NCI-H146 (cell line): ENCODE measurements around the gene IFIT5.
A peak's percentile ranks its signal among the peaks of the same experiment; 100 is the strongest.
"Not testable (repeated sequence)": the region's sequence is repeated elsewhere in the genome, so short reads cannot be mapped to it uniquely, and the experiment has no call there.

Source experiments
- DNase-seq: peaks from one replicate; lab custom pipeline; 2025; lab: John Stamatoyannopoulos, UW

IFIT5 gene

GRCh38 chr10:89428877-89429276 lies 14.5 kb downstream of the IFIT5 start:
- no peak for DNase-seq

DNA sequence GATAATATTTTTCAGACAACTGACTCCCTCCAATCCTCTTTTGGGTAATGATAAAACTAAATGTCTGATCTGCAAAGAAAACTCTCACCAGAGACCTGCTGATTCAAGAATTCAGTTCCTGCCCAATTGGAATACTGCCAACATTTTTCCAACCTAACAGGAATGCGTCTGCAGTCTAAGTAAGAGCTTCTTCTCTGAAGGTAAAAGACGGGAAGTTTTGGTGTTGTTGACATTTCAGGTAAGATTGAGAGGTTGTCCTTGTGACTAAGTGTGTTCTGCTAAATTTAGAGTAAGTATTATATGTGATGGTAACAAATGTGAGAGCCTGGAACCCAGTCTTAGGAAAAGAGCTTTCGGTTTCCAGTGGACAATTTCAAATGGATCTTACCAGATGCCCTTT lies 17.6 kb downstream of the IFIT5 start:
- no peak for DNase-seq

DNA sequence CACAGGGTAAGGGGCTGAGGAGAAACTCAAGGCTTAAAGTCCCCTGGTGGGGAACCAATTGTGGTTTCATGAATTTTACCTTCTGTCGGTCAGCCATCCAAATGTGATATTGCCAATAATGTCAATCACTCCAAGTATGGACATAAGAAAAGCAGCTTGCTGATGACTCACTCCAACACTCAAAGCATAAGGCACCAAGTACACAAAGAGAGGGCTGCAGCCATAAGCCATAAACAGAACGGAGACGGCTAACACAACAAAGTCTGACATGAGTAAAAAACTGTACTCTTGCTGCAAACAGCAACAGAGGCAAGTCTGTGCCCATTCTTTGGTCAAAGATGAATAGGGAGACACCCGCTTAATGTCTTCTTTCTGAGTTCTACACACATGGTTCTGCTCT lies 24.2 kb downstream of the IFIT5 start:
- DNase-seq: no peak

DNA sequence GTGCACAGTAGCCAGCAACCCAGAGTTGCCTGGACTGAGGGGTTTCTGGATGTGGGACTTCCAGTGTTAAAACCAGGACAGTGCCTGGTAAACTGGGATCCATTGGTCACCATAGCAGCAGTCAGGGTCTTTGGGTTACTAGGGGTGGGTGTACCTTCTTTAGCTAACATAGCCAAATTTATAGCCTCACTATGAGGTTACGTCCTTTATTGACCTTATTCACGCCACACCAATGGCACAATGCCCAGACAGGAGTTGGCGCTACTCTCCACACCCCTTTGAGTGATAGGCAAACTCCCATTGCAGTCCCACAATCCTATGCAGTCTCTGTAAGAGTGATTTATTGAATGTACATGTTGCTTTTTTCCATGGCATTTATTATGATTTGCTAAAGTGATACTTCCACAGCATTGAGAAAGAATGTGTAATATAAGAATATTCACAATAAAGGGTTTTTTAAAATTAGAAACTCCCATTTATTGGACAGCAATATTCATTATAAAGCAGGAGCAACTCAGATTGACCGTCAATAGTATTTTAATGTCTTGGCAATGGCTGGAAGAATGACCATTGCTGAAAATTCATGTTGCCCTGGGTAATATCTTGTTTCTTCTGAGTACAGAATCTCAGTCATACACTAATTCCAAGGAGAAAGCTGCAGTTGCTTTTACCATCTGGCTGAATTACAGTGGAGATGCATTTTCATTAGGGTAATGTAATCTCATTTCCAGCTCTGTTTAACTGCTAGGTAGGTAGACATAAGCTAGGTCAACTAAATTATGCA lies 26.1 kb downstream of the IFIT5 start:
- peak; percentile 19 for DNase-seq

GRCh38 chr10:89442289-89442688 lies 27.9 kb downstream of the IFIT5 start:
- no peak for DNase-seq

- not testable (repeated sequence) for DNase-seq
Measured at GRCh38 chr10:89444819-89445218, 30.5 kb downstream of the IFIT5 start.

DNA sequence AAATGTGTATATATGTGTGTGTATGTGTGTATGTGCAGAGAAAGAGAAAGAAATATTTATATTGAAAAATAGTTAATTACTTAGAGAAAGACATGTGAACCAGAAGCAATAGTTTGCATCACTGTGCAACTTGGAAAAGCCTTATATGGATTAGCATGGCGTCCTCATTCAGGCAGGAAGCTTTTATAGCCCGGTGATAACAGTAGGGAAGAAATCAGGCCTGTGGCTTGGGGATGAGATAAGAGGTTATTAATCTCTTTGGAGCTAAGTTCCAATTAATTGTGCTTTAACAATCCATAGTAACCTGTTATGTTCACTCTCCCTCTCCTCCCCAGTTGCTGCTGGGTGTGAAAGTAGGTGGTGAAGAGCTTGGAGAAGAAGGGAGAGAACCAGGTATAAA lies 36.5 kb downstream of the IFIT5 start:
- DNase-seq: no peak

DNA sequence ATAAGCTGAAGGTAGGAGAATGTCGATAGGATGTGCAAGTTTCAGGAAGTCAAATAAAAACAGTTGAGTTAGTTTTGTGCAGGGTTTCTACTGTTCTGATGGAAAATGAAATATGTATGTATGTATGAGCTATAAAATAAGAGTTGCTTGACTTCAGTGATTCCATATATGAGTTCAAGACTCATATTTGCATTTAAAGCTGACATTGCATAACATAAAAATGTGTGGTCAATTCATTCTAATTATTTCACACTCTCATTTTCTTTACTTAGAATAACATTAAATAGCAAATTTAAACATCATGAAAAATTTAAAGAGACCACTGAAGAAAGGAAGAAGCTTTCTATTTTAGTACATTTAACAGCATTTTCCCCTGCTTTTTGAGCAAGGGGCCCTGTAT lies 37.8 kb downstream of the IFIT5 start:
- no peak for DNase-seq

DNA sequence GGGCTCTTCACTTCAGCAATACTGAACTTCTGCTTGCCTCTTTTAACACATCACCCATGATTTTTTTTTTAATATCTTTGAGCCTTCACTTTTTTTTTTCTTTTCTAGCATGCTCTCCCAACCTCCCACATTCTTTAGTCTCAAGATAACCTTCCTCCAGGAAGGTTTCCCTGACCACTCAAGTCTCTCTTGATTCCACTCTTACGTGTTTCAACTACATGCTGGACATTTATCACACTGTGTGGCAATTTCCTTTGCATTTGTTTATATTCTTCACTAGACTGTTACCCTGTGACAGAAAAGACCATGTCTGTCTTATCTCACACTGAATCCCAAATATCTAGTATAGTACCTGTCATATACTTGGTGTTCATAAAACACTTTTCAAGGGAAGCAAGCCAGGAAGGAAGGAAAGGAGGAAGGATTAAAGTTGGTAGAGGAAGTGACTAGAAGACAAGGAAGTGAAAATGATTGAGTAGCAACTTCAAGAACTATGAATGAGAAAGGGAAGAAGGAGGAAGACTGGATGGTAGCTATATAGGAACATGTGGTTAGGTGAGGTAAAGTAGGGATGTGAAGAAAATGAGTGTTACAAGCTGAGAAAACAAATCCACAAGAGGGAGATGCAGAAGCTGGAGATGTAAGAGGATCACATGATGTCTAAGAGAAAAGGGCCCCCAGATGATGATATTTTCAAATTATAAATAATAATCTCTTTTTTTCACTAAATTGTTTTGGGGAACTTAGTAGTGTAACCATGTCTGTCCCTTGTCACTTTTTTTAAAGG lies 40.4 kb downstream of the IFIT5 start:
- DNase-seq: no peak

DNA sequence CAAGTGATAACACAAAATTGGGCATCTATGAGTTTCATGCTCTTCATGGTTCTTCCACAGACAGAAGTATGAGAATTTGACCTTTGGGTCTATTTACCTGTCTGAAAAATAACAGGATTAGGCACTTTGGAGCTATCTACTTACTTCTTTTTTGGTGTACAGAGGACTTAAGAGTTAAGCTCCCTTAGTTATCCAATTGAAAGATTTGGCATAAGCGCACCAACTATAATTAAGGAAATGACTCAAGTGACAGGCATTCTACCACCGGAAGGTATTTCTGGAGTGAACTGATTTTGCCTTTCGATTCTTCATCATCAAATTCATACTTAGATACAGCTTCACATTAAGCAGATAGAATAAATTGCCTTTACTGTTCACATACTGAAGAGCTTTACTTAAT lies 43.9 kb downstream of the IFIT5 start:
- no peak for DNase-seq

GRCh38 chr10:89458784-89459183 lies 44.4 kb downstream of the IFIT5 start:
- no peak for DNase-seq

DNA sequence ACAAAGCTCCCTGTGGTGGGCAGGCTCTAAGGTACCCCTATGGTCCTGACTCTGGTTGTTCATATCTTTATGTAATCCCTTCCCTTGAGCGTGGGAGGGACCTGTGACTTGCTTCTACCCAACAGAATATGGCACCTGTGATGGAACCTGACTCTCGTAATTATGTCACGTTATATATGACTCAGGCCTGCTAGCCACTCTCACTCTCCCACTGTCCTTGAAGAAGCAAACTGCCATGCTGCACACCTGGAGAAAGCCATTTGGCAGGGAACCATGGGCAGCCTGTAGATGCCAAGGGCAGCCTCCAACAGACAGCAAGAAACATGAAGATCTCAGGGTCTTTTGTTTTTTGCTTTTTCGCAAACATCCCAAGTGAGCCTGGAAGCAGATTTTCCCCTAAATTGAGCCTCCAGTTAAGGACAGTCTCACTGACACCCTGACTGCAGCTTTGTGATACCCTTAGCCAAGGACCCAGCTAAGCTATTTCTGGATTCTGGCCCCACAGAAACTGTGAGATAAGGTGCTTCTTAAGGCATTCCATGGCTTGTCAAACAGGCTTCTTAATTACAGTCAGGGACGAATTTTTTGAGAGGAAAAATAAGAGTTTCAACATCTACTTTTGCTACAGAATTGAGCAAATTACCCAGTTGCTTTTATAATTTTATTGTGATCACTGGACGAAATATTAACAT lies 49.6 kb downstream of the IFIT5 start:
- DNase-seq: peak; percentile 5

GRCh38 chr10:89465196-89465595 lies 50.8 kb downstream of the IFIT5 start:
- no peak for DNase-seq

DNA sequence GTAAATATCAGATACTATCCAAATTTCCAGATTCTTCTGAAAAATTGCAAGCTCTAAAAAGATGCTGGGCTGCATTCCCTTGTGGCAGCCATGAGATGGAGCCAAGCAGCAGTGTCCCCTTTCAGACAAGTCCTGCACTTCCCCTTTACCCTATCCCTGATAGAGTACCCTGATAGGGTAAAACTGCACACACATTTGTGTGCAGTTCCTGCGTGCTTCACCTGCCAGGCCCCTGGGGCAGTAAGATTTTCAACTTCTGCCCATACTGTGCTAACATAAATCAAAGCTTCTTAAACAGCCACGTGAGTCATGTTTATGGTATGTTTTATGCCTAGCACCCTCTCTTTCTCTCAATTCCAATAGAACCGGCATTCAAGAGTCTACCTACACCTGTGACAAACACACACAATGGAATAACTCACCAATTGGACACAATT lies 52.2 kb downstream of the IFIT5 start:
- DNase-seq: peak; percentile 50

DNA sequence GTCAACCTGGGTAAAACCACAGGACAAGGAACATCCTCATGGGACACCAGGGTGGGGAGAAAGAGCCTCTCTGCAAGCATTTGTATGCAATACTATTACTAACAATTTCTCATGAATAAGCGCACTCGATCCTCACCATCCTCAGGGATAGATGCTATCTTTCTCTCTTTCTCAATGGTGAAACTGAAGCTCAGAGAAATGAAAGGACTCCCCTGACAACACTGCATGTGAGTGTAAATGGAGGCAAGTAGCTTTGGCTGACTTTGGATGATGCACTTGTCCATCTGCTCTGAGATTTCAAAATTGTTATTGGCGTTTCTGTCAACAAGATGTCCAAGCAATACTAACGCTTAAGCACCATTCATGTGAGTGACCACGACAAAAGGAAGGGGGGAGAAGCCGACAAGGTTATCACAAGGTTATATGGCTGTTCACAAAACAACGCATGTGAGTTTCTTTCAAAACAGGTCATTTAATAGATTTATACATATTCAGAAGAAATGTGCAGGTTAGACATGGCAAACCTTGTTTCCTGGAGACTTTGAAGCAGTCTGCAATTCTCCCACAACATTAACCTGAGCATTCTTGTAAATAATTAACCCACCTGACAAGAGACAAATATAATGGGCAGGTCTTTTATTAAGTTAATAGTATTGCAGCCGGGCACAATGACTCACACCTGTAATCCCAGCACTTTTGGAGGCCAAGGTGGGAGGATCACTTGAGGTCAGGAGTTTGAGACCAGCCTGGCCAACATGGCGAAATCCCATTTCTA lies 54.0 kb downstream of the IFIT5 start:
- DNase-seq: no peak

DNA sequence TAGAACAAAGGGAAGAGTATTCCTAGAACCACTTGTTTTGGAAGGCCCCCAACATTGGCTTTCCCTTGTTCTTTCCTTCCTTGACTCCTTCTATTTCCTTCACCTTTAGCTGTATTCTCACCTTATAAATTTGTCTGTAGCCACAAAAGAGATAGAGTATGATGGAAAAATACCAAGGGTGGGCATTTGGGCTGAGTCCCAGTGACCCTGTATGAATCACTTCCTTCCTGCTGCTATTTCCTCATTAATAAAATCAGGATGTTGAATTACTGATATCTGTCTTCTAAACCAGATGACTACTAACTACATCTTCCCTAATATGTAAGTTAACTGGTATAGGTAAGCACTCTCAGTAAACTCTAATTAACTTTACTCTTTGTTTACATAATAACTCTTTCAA lies 55.1 kb downstream of the IFIT5 start:
- no peak for DNase-seq
